Body of pancreas (tissue), 4 donors: ENCODE data around the gene GCFC2. TPM values are rescaled to one million over a fixed set of nuclear protein-coding genes. Genes with fewer than 3 reads are reported as not detected.
"Not testable (repeated sequence)": the region's sequence is repeated elsewhere in the genome, so short reads cannot be mapped to it uniquely, and the experiment has no call there.

Experiments used
- ATAC-seq: fragments of 150-250 bp; one replicate; pipeline ENCODE4 v1.9.1; 2016
- DNase-seq, 4 donors: peaks; one replicate each; pipeline ENCODE4 v3.0.0-alpha.2; 2019
- H3K27ac ChIP-seq, 4 donors: fragments of 200-600 bp; sonication (generic); 1 replicate in 3 of 4; 2 replicates in 1 of 4; pipeline versions ENCODE4 v1.5.1 to v1.6.1; 2016 to 2019; ENCODE audit warnings: mild to moderate bottlenecking in 1 of 4, mixed read lengths in 1 of 4, moderate library complexity in 1 of 4
- H3K27me3 ChIP-seq, 2 donors: fragments of 200-600 bp; sonication (generic); one replicate each; pipeline ENCODE4 v1.6.0; 2016; ENCODE audit warnings: mild to moderate bottlenecking in 1 of 2
- H3K36me3 ChIP-seq, 2 donors: fragments of 200-600 bp; sonication (generic); replicated peaks in 1 of 2; 2 replicates each; pipeline ENCODE4 v1.5.1; 2016; ENCODE audit warnings: low read depth in 2 of 2; ENCODE audit not compliant: insufficient read depth in 1 of 2
- H3K4me1 ChIP-seq: fragments of 200-600 bp; sonication (generic); one replicate; pipeline ENCODE4 v1.6.0; 2016
- H3K4me3 ChIP-seq, 2 donors: fragments of 200-600 bp; sonication (generic); 1 replicate in 1 of 2; 2 replicates in 1 of 2; pipeline ENCODE4 v1.5.1; 2016 to 2019
- H3K9me3 ChIP-seq, 3 donors: fragments of 200-600 bp; sonication (generic); 1 replicate in 2 of 3; 2 replicates in 1 of 3; pipeline ENCODE4 v1.5.1; 2016
- CTCF ChIP-seq, 7 experiments: fragments of 450-650 bp in 4 of 7; fragments of 200-600 bp in 3 of 7; sonication (generic) in 3 of 7; IDR thresholded peaks; one replicate each; pipeline ENCODE4 v1.5.1; 2016 to 2019; ENCODE audit warnings: antibody characterized with exemption in 7 of 7
- POLR2A ChIP-seq, 3 donors: fragments of 450-650 bp; IDR thresholded peaks; one replicate each; pipeline ENCODE4 v1.6.1; 2016; ENCODE audit warnings: antibody characterized with exemption in 3 of 3, mild to moderate bottlenecking in 2 of 3
- WGBS, 2 donors: methylation state at CpG; one replicate each; pipeline ENCODE4 v1.1.5; 2017; 5-methylcytosine and 5-hydroxymethylcytosine counted together
- intact Hi-C: fragments of 100-400 bp; cut with DNase I; formaldehyde crosslinking; loops from one replicate; pipeline ENCODE4 v1.15.1; 2023
- total RNA-seq, 2 donors: library from RNA; depleted of rRNA; stranded (reverse); fragments of >200 nt; gene quantifications; one replicate each; pipeline ENCODE4 v1.1.0, GENCODE V29; 2016

Gene GCFC2
- total RNA-seq, 2 donors from 2014 or later, result 23.4 to 28.8 TPM

GRCh38 chr2:75675908-75676307 is 34.8 kb downstream of the GCFC2 start:
- H3K36me3 ChIP-seq, result peaks cover 5 to 6% of the 10 kb centered on the region in 2 donors
- ATAC-seq, result no peak
- no peaks in the 10 kb centered on the region for H3K27me3 ChIP-seq
- no peak overlapping the region for H3K27ac ChIP-seq
- H3K9me3 ChIP-seq, result no peaks in the 10 kb centered on the region
- WGBS, 2 donors, result 85 to 90% methylated on average over 3 of the region's 3 CpGs
- DNase-seq, result no peak
- peaks cover 7% of the 10 kb centered on the region for H3K4me1 ChIP-seq
- no peak for TF ChIP-seq CTCF (IDR thresholded peaks at IDR 0.05)
- no peak for TF ChIP-seq POLR2A (IDR thresholded peaks at IDR 0.05)
- intact Hi-C loops, result no loop called here
- no peak overlapping the region for H3K4me3 ChIP-seq

- H3K4me3 ChIP-seq, ATAC-seq, H3K36me3 ChIP-seq, DNase-seq, H3K9me3 ChIP-seq, H3K27ac ChIP-seq, H3K4me1 ChIP-seq, intact Hi-C loops, H3K27me3 ChIP-seq: not testable (repeated sequence)
- WGBS, 2 donors, result 69 to 74% methylated on average over 4 of the region's 4 CpGs
Measured at GRCh38 chr2:75675423-75675822, 35.3 kb downstream of the GCFC2 start.

GRCh38 chr2:75667884-75668283 is 42.8 kb downstream of the GCFC2 start:
- Histone ChIP-seq H3K27ac (peak overlapping the region in 3 of 4 donors; percentile 18 to 53 (median 34)), H3K4me1 (peaks cover 10% of the 10 kb centered on the region), H3K27me3 (no peaks in the 10 kb centered on the region), H3K36me3 (peaks cover 6 to 7% of the 10 kb centered on the region in 2 donors), H3K9me3 (no peaks in the 10 kb centered on the region), H3K4me3 (no peak overlapping the region)
- ATAC-seq, result no peak
- 60 to 62% methylated on average over 2 of the region's 2 CpGs for WGBS, 2 donors
- intact Hi-C loops, result no loop called here
- no peak for DNase-seq
- TF ChIP-seq POLR2A (IDR thresholded peaks at IDR 0.05) (no peak), CTCF (IDR thresholded peaks at IDR 0.05) (no peak)

- Histone ChIP-seq H3K27me3 (no peaks in the 10 kb centered on the region), H3K36me3 (peaks cover 0 to 4% of the 10 kb centered on the region in 2 donors), H3K4me3 (no peak overlapping the region), H3K27ac (peak overlapping the region in 2 of 4 donors; percentile 18 to 53), H3K4me1 (peaks cover 10% of the 10 kb centered on the region), H3K9me3 (no peaks in the 10 kb centered on the region)
- no peak for ATAC-seq
- intact Hi-C loops, result no loop called here
- DNase-seq, result no peak
- 49 to 58% methylated on average over 6 of the region's 6 CpGs for WGBS, 2 donors
- TF ChIP-seq POLR2A (IDR thresholded peaks at IDR 0.05), result no peak
- TF ChIP-seq CTCF (IDR thresholded peaks at IDR 0.05), result no peak
Measured at GRCh38 chr2:75666911-75667310, 43.8 kb downstream of the GCFC2 start.

GRCh38 chr2:75657798-75658197 is 52.9 kb downstream of the GCFC2 start:
- DNase-seq (no peak), ATAC-seq (no peak)
- TF ChIP-seq CTCF (IDR thresholded peaks at IDR 0.05), result no peak
- no peak for TF ChIP-seq POLR2A (IDR thresholded peaks at IDR 0.05)
- Histone ChIP-seq H3K36me3 (peaks cover 0 to 5% of the 10 kb centered on the region in 2 donors), H3K4me3 (no peak overlapping the region), H3K27me3 (no peaks in the 10 kb centered on the region), H3K9me3 (no peaks in the 10 kb centered on the region), H3K27ac (no peak overlapping the region), H3K4me1 (no peaks in the 10 kb centered on the region)
- intact Hi-C loops, result no loop called here
